Tibial artery (tissue), 4 donors: ENCODE measurements around the gene TNRC6B.
"Not testable (repeated sequence)": the region's sequence is repeated elsewhere in the genome, so short reads cannot be mapped to it uniquely, and the experiment has no call there.

ENCODE experiments used
- DNase-seq, 2 donors: peaks; one replicate each; pipeline ENCODE4 v3.0.0-alpha.2; 2019
- H3K27ac ChIP-seq, 2 donors: fragments of 200-600 bp; sonication (generic) in 1 of 2; 1 replicate in 1 of 2; 2 replicates in 1 of 2; pipeline ENCODE4 v1.5.1; 2018 to 2019; ENCODE audit warnings: mild to moderate bottlenecking in 1 of 2
- H3K27me3 ChIP-seq, 2 donors: fragments of 200-600 bp; sonication (generic) in 1 of 2; one replicate each; pipeline versions ENCODE4 v1.5.1 to v1.6.0; 2016 to 2019
- H3K36me3 ChIP-seq, 3 donors: fragments of 200-600 bp; sonication (generic) in 2 of 3; one replicate each; pipeline ENCODE4 v1.5.1; 2016 to 2019; ENCODE audit warnings: mild to moderate bottlenecking in 2 of 3
- H3K4me1 ChIP-seq, 4 donors: fragments of 200-600 bp; sonication (generic) in 2 of 4; 1 replicate in 3 of 4; 2 replicates in 1 of 4; pipeline ENCODE4 v1.5.1; 2016 to 2019
- H3K4me3 ChIP-seq, 2 donors: fragments of 200-600 bp; sonication (generic) in 1 of 2; 1 replicate in 1 of 2; 2 replicates in 1 of 2; pipeline ENCODE4 v1.5.1; 2018 to 2019; ENCODE audit warnings: mild to moderate bottlenecking in 2 of 2
- H3K9me3 ChIP-seq, 3 donors: fragments of 200-600 bp; sonication (generic) in 1 of 3; one replicate each; pipeline ENCODE4 v1.5.1; 2016 to 2019
- intact Hi-C: fragments of 100-400 bp; cut with DNase I; formaldehyde crosslinking; loops from one replicate; pipeline ENCODE4 v1.15.0; 2023; ENCODE audit warnings: low total_unique reads
- TF ChIP-seq, protein P1 (sequence below), 2 experiments: fragments of 200-600 bp in 1 of 2; fragments of 450-650 bp in 1 of 2; IDR thresholded peaks; one replicate each; pipeline ENCODE4 v1.5.1; 2017 to 2019; ENCODE audit warnings: antibody characterized with exemption in 2 of 2, mild to moderate bottlenecking in 1 of 2, moderate library complexity in 1 of 2

Gene TNRC6B

DNA sequence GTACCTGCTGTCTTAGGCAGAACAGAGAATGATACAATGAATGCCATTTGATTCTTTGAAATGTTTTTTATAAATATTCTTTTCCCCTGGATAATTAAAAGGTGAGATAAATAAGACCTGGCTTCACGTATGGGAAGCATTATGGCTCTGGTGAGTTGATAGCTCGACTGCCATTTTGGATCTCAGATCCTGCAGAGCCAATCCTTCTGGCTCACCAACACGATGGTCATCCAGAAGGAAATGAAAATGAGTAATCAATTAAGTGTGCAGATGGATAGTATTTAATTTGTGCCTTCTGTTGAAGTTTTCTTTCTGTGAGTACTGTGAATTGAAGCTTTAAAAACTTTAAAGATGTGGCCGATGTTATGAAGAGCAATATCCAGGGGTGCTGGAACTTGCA lies 2.7 kb downstream of the TNRC6B start:
- intact Hi-C loops, result no loop called here
- TF ChIP-seq, protein P1, sequence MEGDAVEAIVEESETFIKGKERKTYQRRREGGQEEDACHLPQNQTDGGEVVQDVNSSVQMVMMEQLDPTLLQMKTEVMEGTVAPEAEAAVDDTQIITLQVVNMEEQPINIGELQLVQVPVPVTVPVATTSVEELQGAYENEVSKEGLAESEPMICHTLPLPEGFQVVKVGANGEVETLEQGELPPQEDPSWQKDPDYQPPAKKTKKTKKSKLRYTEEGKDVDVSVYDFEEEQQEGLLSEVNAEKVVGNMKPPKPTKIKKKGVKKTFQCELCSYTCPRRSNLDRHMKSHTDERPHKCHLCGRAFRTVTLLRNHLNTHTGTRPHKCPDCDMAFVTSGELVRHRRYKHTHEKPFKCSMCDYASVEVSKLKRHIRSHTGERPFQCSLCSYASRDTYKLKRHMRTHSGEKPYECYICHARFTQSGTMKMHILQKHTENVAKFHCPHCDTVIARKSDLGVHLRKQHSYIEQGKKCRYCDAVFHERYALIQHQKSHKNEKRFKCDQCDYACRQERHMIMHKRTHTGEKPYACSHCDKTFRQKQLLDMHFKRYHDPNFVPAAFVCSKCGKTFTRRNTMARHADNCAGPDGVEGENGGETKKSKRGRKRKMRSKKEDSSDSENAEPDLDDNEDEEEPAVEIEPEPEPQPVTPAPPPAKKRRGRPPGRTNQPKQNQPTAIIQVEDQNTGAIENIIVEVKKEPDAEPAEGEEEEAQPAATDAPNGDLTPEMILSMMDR (IDR thresholded peaks at IDR 0.05), result no peak
- H3K4me3 ChIP-seq, result peak overlapping the region; percentile 49 to 63

DNA sequence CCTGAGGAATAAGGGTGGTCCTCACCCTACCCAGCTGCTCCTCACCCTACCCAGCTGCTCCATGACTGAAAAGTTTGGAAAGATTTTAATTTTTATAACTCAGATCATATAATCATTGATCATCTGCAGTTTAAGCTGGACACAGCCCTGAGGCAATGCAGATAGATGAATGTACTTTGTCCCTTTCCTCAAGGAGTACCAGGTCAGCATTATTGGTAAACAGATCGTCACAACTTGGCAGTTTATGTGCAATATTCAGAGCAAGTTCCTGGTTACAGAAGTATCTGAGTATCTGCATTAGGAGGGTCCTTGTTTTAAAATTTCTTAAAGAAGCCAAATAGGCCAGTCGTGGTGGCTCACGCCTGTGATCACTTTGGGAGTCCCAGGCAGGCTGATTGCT lies 3.6 kb downstream of the TNRC6B start:
- TF ChIP-seq, protein P1 (IDR thresholded peaks at IDR 0.05), result no peak
- no peak for DNase-seq
- Histone ChIP-seq H3K36me3 (no peaks in the 10 kb centered on the region), H3K27ac (no peak overlapping the region), H3K27me3 (no peaks in the 10 kb centered on the region), H3K4me3 (no peak overlapping the region), H3K9me3 (no peaks in the 10 kb centered on the region), H3K4me1 (peaks cover 0 to 65% (median 48%) of the 10 kb centered on the region in 4 donors)
- intact Hi-C loops, result no loop called here

More for the DNA sequence above, 2.7 kb downstream of the TNRC6B start:
- Histone ChIP-seq H3K9me3 (no peaks in the 10 kb centered on the region), H3K27me3 (no peaks in the 10 kb centered on the region), H3K4me1 (peaks cover 0 to 74% (median 49%) of the 10 kb centered on the region in 4 donors), H3K36me3 (no peaks in the 10 kb centered on the region), H3K27ac (peak overlapping the region in 1 of 2 donors; percentile 63)
- DNase-seq, result no peak

DNA sequence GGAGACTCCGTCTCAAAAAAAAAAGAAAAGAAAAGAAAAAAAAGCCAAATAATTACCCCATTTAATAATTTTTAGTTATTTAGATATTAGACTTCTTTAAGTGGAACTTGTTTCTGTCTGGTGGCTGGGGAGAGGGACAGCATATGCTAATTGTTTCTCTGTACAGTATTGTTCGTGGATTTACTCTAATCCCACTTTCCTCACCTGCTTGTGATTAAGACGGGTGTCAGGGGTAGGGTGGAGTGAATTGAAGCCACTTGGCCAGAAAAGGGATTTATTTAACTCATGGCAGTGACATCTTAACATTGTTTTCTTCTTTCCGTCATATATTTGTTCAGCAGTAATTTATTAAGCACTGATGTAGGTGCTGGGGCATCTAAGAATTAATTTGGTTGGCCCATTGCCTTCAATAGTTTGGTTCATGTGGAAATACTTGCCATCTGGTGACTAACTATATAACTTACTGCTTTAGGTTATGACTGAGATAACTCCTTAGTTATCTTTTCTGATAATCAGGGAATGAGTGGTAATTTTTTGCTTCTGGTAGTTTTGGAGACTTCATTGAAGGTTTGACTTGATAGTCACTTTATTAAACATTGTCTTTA lies 4.6 kb downstream of the TNRC6B start:
- intact Hi-C loops, result no loop called here
- H3K27ac ChIP-seq, result peak overlapping the region; percentile 16 to 27
- H3K36me3 ChIP-seq, result no peaks in the 10 kb centered on the region
- H3K4me3 ChIP-seq, result no peak overlapping the region
- no peak for DNase-seq
- H3K4me1 ChIP-seq, result peaks cover 0 to 55% (median 39%) of the 10 kb centered on the region in 4 donors
- TF ChIP-seq, protein P1 (IDR thresholded peaks at IDR 0.05), result no peak
- no peaks in the 10 kb centered on the region for H3K9me3 ChIP-seq
- no peaks in the 10 kb centered on the region for H3K27me3 ChIP-seq

DNA sequence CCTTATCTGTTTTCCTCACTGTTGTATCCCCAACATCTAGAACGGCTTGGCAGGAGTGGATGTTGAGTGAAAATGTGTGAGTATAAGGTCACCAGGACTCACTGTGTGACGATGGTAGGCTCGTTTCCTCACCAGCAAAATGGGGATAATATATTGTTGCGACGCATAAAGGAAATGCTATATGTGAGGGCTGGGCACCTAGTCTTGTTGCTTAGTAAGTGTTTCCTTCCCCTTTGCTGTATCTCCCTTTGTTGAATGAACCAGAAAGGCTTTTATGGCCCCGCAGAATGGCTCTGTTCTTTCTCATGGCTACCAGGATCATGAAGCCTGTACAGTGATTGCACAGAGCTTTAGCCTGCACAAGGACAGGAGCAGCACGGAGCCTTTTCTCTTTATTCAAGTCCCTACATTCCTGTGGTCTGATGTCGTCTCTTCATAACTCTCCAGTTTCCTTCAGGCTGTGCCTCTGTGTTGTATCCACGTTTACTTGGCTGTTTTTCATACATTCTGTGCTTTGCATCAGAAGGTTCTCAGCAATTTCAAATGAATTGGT lies 5.4 kb downstream of the TNRC6B start:
- TF ChIP-seq, protein P1 (IDR thresholded peaks at IDR 0.05), result no peak
- Histone ChIP-seq H3K4me1 (peaks cover 0 to 54% (median 38%) of the 10 kb centered on the region in 4 donors), H3K9me3 (no peaks in the 10 kb centered on the region), H3K27me3 (no peaks in the 10 kb centered on the region), H3K36me3 (no peaks in the 10 kb centered on the region), H3K4me3 (no peak overlapping the region), H3K27ac (peak overlapping the region; percentile 16 to 27)
- intact Hi-C loops, result no loop called here
- no peak for DNase-seq

DNA sequence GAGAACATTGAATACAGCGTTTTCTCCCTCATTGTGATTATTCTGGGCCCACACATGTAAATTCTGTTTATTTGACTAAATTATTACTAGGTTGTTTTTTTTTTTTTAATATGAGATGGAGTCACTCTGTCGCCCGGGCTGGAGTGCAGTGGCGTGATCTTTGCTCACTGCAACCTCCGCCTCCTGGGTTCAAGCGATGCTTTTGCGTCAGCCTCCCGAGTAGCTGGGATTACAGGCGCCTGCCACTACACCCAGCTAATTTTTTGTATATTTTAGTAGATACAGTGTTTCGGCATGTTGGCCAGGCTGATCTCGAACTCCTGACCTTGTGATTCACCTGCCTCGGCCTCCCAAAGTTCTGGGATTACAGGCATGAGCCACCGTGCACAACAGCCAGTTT lies 5.9 kb downstream of the TNRC6B start:
- H3K36me3 ChIP-seq, intact Hi-C loops, H3K27me3 ChIP-seq, H3K9me3 ChIP-seq, H3K4me3 ChIP-seq, DNase-seq: not testable (repeated sequence)
- Histone ChIP-seq H3K27ac (peak overlapping the region in 1 of 2 donors; percentile 27), H3K4me1 (peaks cover 0 to 54% (median 38%) of the 10 kb centered on the region in 4 donors)

DNA sequence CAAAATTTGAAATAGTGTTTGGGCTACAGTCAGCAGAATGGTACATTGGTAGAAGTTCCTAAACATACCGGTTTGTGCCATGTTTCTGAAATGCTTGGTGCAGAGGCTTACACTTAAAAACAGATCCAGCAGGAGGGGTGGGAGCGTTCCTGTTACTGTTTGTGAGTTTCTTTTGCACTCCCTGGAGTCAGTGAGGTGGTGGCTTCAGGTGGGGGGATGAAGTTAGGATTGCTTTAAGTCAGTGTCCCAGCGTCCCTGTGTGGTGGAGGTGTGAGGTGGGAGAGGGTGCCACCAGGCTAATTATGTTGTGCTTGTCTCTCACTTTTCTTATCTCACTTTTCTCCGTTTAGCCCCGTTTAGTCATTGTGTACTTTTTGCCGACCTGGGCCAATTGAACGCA lies 9.7 kb downstream of the TNRC6B start:
- Histone ChIP-seq H3K9me3 (no peaks in the 10 kb centered on the region), H3K4me1 (peaks cover 0 to 36% (median 13%) of the 10 kb centered on the region in 4 donors), H3K4me3 (no peak overlapping the region), H3K27ac (no peak overlapping the region), H3K27me3 (no peaks in the 10 kb centered on the region), H3K36me3 (no peaks in the 10 kb centered on the region)
- intact Hi-C loops, result no loop called here
- TF ChIP-seq, protein P1 (IDR thresholded peaks at IDR 0.05), result no peak
- DNase-seq, result no peak
